ENCODE data around the gene KRT20. TPM values are rescaled to one million over a fixed set of nuclear protein-coding genes. Genes with fewer than 3 reads are reported as not detected.
"Not testable (repeated sequence)": the region's sequence is repeated elsewhere in the genome, so short reads cannot be mapped to it uniquely, and the experiment has no call there.

Gene KRT20, protein sequence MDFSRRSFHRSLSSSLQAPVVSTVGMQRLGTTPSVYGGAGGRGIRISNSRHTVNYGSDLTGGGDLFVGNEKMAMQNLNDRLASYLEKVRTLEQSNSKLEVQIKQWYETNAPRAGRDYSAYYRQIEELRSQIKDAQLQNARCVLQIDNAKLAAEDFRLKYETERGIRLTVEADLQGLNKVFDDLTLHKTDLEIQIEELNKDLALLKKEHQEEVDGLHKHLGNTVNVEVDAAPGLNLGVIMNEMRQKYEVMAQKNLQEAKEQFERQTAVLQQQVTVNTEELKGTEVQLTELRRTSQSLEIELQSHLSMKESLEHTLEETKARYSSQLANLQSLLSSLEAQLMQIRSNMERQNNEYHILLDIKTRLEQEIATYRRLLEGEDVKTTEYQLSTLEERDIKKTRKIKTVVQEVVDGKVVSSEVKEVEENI
- not detected for total RNA-seq
- polyA plus RNA-seq: not detected

DNA sequence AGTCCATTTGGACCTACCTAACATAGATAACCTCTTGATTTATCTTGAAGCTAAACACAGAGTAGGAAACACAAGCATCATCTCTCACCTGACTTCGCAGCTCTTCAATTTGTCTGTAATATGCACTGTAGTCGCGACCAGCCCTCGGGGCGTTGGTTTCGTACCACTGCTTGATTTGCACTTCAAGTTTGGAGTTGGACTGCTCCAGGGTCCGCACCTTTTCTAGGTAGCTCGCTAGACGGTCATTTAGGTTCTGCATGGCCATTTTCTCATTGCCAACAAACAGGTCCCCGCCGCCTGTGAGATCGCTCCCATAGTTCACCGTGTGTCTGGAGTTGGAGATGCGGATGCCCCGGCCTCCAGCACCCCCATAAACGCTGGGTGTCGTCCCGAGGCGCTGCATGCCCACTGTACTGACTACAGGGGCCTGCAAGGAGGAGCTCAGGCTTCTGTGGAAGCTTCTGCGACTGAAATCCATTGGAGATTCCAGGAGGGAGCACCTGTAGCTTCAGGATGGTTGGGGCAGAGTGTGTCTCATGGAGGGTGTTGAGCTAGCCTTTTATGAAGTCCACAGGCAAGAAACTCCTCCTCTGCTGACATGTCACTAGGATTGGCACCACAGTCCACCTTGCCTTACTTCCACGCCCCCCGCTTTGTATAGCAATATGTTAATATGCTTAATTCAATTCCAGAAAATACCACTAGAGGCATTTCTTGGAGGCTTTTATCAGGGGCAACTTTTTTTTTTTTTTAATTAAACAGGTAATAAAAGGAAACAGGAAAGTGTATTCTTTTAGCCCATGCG, at the start of gene KRT20:
TSS of gene KRT20 (minus strand) at position 535 of the 805 bp plus-strand sequence. CDS start at position 478, 57 bp downstream.
- peaks cover 17 to 22% of the 10 kb centered on the region in 2 donors for H3K27me3 Mint-ChIP-seq

GRCh38 chr17:40932608-40933007, 47.6 kb upstream of the KRT20 start:
- no peak overlapping the region for H3K27ac ChIP-seq (ENCODE audit: low read depth, low read length)

More for the DNA sequence above, at the start of gene KRT20:
- Mint-ChIP-seq H3K4me1 (no peaks in the 10 kb centered on the region), H3K4me3 (no peak within 1 kb of the TSS), H3K9me3 (peaks cover 0 to 2% (median 0%) of the 10 kb centered on the region in 8 donors), H3K36me3 (no peaks in the 10 kb centered on the region), H3K27ac (peak within 1 kb of the TSS in 1 of 7 donors; percentile 14)
- POLR2A ChIA-PET (ENCODE audit: partially characterized antibody): no interaction called here
- Histone ChIP-seq H3K9me3 (ENCODE audit: control insufficient read depth in 1 of 2, low read length in 2 of 2) (no peaks in the 10 kb centered on the region), H3K27ac (ENCODE audit: low read depth, low read length) (no peak within 1 kb of the TSS), H3K27me3 (ENCODE audit: insufficient read depth, low read length) (peaks cover 16% of the 10 kb centered on the region), H3K36me3 (ENCODE audit: insufficient read depth, low read length) (no peaks in the 10 kb centered on the region), H3K4me3 (ENCODE audit: low read length in 2 of 2) (no peak within 1 kb of the TSS), H3K4me1 (ENCODE audit: insufficient read depth, low read length) (no peaks in the 10 kb centered on the region)
- DNase-seq: no peak
- CTCF ChIA-PET (ENCODE audit: partially characterized antibody): interaction anchor here (0.9 to 1.7 kb wide), 3 partner anchors 12 to 763 kb away, joined by 3 to 5 read pairs (median 3); no protein-coding TSS in a partner anchor
- intact Hi-C loops (cut with micrococcal nuclease): no loop called here

DNA sequence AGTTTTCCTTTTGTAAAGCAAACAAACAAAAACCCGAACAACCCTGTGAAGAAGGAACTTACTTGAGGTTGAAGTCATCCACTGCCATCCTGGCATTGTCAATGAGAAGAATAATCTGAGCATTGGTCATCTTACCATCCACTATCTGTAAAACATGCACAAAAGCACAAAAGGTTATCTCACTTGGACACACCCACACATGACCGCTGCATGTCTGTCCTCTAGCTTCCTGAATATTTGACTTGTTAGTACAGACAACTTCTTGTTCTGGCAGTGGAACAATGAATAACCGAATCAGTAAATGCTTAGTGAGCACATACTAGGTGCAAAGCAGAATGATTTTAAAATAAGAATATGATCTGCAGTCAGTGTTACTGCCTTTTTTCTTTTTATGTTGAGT, 46.3 kb upstream of the KRT20 start:
- Histone ChIP-seq H3K36me3 (ENCODE audit: insufficient read depth, low read length) (no peaks in the 10 kb centered on the region), H3K9me3 (ENCODE audit: control insufficient read depth in 1 of 2, low read length in 2 of 2) (no peaks in the 10 kb centered on the region), H3K27ac (ENCODE audit: low read depth, low read length) (no peak overlapping the region), H3K4me3 (ENCODE audit: low read length in 2 of 2) (no peak overlapping the region), H3K4me1 (ENCODE audit: insufficient read depth, low read length) (no peaks in the 10 kb centered on the region), H3K27me3 (ENCODE audit: insufficient read depth, low read length) (peaks cover 4% of the 10 kb centered on the region)
- no peak for DNase-seq
- Mint-ChIP-seq H3K4me1 (no peaks in the 10 kb centered on the region), H3K27me3 (peaks cover 14 to 21% of the 10 kb centered on the region in 2 donors), H3K4me3 (no peak overlapping the region), H3K27ac (no peak overlapping the region), H3K9me3 (peaks cover 0 to 2% (median 0%) of the 10 kb centered on the region in 8 donors), H3K36me3 (no peaks in the 10 kb centered on the region)
- ChIA-PET CTCF (ENCODE audit: partially characterized antibody) (interaction anchor here (1.1 kb wide), 1 partner anchor 718 kb away, joined by 3 read pairs; no protein-coding TSS in a partner anchor), POLR2A (ENCODE audit: partially characterized antibody) (no interaction called here)
- intact Hi-C loops (cut with micrococcal nuclease): no loop called here

More at GRCh38 chr17:40932608-40933007, 47.6 kb upstream of the KRT20 start:
- intact Hi-C loops (cut with micrococcal nuclease): no loop called here
- H3K4me3 ChIP-seq (ENCODE audit: low read length in 2 of 2): no peak overlapping the region
- H3K27me3 Mint-ChIP-seq: peaks cover 9 to 10% of the 10 kb centered on the region in 2 donors
- H3K27me3 ChIP-seq (ENCODE audit: insufficient read depth, low read length): no peaks in the 10 kb centered on the region
- H3K4me1 Mint-ChIP-seq: no peaks in the 10 kb centered on the region
- H3K4me1 ChIP-seq (ENCODE audit: insufficient read depth, low read length): no peaks in the 10 kb centered on the region
- no peak for DNase-seq
- peaks cover 0 to 2% (median 0%) of the 10 kb centered on the region in 8 donors for H3K9me3 Mint-ChIP-seq
- ChIA-PET CTCF (ENCODE audit: partially characterized antibody) (interaction anchor here (0.7 to 0.8 kb wide), 2 partner anchors 14 to 390 kb away, joined by 3 read pairs; no protein-coding TSS in a partner anchor), POLR2A (ENCODE audit: partially characterized antibody) (no interaction called here)
- H3K4me3 Mint-ChIP-seq: no peak overlapping the region
- H3K36me3 ChIP-seq (ENCODE audit: insufficient read depth, low read length): no peaks in the 10 kb centered on the region
- H3K27ac Mint-ChIP-seq: no peak overlapping the region
- H3K9me3 ChIP-seq (ENCODE audit: control insufficient read depth in 1 of 2, low read length in 2 of 2): no peaks in the 10 kb centered on the region
- H3K36me3 Mint-ChIP-seq: no peaks in the 10 kb centered on the region

- no peak for DNase-seq
- Mint-ChIP-seq H3K9me3 (peaks cover 0 to 4% (median 0%) of the 10 kb centered on the region in 8 donors), H3K4me1 (peaks cover 1 to 3% (median 2%) of the 10 kb centered on the region in 4 donors), H3K27me3 (peaks cover 17 to 25% of the 10 kb centered on the region in 2 donors), H3K36me3 (no peaks in the 10 kb centered on the region), H3K4me3 (no peak overlapping the region), H3K27ac (no peak overlapping the region)
- CTCF ChIA-PET (ENCODE audit: partially characterized antibody): no interaction called here
- peaks cover 4% of the 10 kb centered on the region for H3K27me3 ChIP-seq (ENCODE audit: insufficient read depth, low read length)
- H3K36me3 ChIP-seq (ENCODE audit: insufficient read depth, low read length): no peaks in the 10 kb centered on the region
- intact Hi-C loops (cut with micrococcal nuclease): no loop called here
- POLR2A ChIA-PET (ENCODE audit: partially characterized antibody): no interaction called here
- peaks cover under 1% of the 10 kb centered on the region for H3K4me1 ChIP-seq (ENCODE audit: insufficient read depth, low read length)
- H3K9me3 ChIP-seq (ENCODE audit: control insufficient read depth in 1 of 2, low read length in 2 of 2): no peaks in the 10 kb centered on the region
- no peak overlapping the region for H3K4me3 ChIP-seq (ENCODE audit: low read length in 2 of 2)
- no peak overlapping the region for H3K27ac ChIP-seq (ENCODE audit: low read depth, low read length)
Measured at GRCh38 chr17:40926341-40926740, 41.3 kb upstream of the KRT20 start.

- no peak overlapping the region for H3K27ac Mint-ChIP-seq
- peaks cover 16 to 18% of the 10 kb centered on the region in 2 donors for H3K27me3 Mint-ChIP-seq
- ChIA-PET CTCF (ENCODE audit: partially characterized antibody) (interaction anchor here (0.6 kb wide), 1 partner anchor 1711 kb away, joined by 3 read pairs; no protein-coding TSS in a partner anchor), POLR2A (ENCODE audit: partially characterized antibody) (no interaction called here)
- H3K4me3 Mint-ChIP-seq: no peak overlapping the region
- no peak for DNase-seq
- intact Hi-C loops (cut with micrococcal nuclease): no loop called here
- Histone ChIP-seq H3K4me3 (ENCODE audit: low read length in 2 of 2) (no peak overlapping the region), H3K36me3 (ENCODE audit: insufficient read depth, low read length) (no peaks in the 10 kb centered on the region), H3K4me1 (ENCODE audit: insufficient read depth, low read length) (peaks cover 6% of the 10 kb centered on the region), H3K9me3 (ENCODE audit: control insufficient read depth in 1 of 2, low read length in 2 of 2) (no peaks in the 10 kb centered on the region), H3K27me3 (ENCODE audit: insufficient read depth, low read length) (peaks cover 4% of the 10 kb centered on the region), H3K27ac (ENCODE audit: low read depth, low read length) (no peak overlapping the region)
- peaks cover 0 to 2% (median 0%) of the 10 kb centered on the region in 8 donors for H3K9me3 Mint-ChIP-seq
- peaks cover 5 to 7% (median 6%) of the 10 kb centered on the region in 4 donors for H3K4me1 Mint-ChIP-seq
- H3K36me3 Mint-ChIP-seq: no peaks in the 10 kb centered on the region
Measured at GRCh38 chr17:40922239-40922638, 37.2 kb upstream of the KRT20 start.

DNA sequence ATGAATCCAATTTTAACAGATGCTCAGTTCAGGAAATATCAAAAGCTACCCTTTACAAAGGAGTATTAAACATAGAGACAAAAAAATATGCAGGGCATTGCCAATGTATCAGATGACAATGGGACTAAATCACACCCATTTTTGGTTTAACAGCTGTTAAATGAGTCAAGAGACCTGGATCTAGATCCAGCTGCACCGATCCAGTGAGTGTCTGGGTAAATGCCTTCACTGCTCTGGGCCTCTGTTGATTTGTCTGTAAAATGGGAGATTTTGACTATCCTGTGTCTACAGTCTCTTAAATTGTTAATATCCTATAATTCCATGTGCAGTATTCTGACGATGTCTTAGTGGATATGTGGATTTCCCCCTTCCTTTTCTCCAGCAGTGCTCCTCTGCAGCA, 36.0 kb upstream of the KRT20 start:
- CTCF ChIA-PET (ENCODE audit: partially characterized antibody): interaction anchor here (0.7 kb wide), 1 partner anchor 813 kb away, joined by 4 read pairs; the partner anchor contains the start of gene HAP1
- no peak overlapping the region for H3K4me3 Mint-ChIP-seq
- no peaks in the 10 kb centered on the region for H3K9me3 ChIP-seq (ENCODE audit: control insufficient read depth in 1 of 2, low read length in 2 of 2)

GRCh38 chr17:40917116-40917515, 32.1 kb upstream of the KRT20 start:
- intact Hi-C loops (cut with micrococcal nuclease); H3K27ac ChIP-seq (ENCODE audit: low read depth, low read length); POLR2A ChIA-PET (ENCODE audit: partially characterized antibody); H3K4me3 Mint-ChIP-seq; H3K4me1 ChIP-seq (ENCODE audit: insufficient read depth, low read length); H3K36me3 ChIP-seq (ENCODE audit: insufficient read depth, low read length); H3K9me3 Mint-ChIP-seq; H3K27me3 ChIP-seq (ENCODE audit: insufficient read depth, low read length); DNase-seq; H3K27ac Mint-ChIP-seq; H3K4me3 ChIP-seq (ENCODE audit: low read length in 2 of 2); H3K9me3 ChIP-seq (ENCODE audit: control insufficient read depth in 1 of 2, low read length in 2 of 2); H3K36me3 Mint-ChIP-seq; H3K27me3 Mint-ChIP-seq; H3K4me1 Mint-ChIP-seq: not testable (repeated sequence)
- CTCF ChIA-PET (ENCODE audit: partially characterized antibody): interaction anchor here (0.9 to 2.2 kb wide), 5 partner anchors 13 to 749 kb away, joined by 3 to 9 read pairs (median 4); no protein-coding TSS in a partner anchor

More for the DNA sequence above, 36.0 kb upstream of the KRT20 start:
- POLR2A ChIA-PET (ENCODE audit: partially characterized antibody): no interaction called here
- Histone ChIP-seq H3K27ac (ENCODE audit: low read depth, low read length) (no peak overlapping the region), H3K36me3 (ENCODE audit: insufficient read depth, low read length) (no peaks in the 10 kb centered on the region), H3K27me3 (ENCODE audit: insufficient read depth, low read length) (no peaks in the 10 kb centered on the region), H3K4me1 (ENCODE audit: insufficient read depth, low read length) (peaks cover 6% of the 10 kb centered on the region), H3K4me3 (ENCODE audit: low read length in 2 of 2) (no peak overlapping the region)
- no peaks in the 10 kb centered on the region for H3K36me3 Mint-ChIP-seq
- peaks cover 0 to 2% (median 0%) of the 10 kb centered on the region in 8 donors for H3K9me3 Mint-ChIP-seq
- H3K27me3 Mint-ChIP-seq: peaks cover 8 to 11% of the 10 kb centered on the region in 2 donors
- no peak overlapping the region for H3K27ac Mint-ChIP-seq
- intact Hi-C loops (cut with micrococcal nuclease): no loop called here
- H3K4me1 Mint-ChIP-seq: peaks cover 5 to 7% (median 6%) of the 10 kb centered on the region in 4 donors
- no peak for DNase-seq
